LNCAP (cell line): ENCODE measurements around the gene QSOX1.

Experiments used
- CTCF ChIP-seq: fragments of 450-650 bp; IDR thresholded peaks from 2 replicates; pipeline ENCODE4 v1.5.1; 2017; ENCODE audit warnings: mild to moderate bottlenecking

QSOX1 gene

GRCh38 chr1:180154003-180154324, 705 bp upstream of the QSOX1 start:
- TF ChIP-seq CTCF, result no peak

GRCh38 chr1:180155182-180155682, 563 bp downstream of the QSOX1 start:
- no peak for TF ChIP-seq CTCF

GRCh38 chr1:180156201-180156600, 1.5 kb downstream of the QSOX1 start:
- no peak for TF ChIP-seq CTCF

GRCh38 chr1:180156631-180157091, 2.0 kb downstream of the QSOX1 start:
- no peak for TF ChIP-seq CTCF

- TF ChIP-seq CTCF, result no peak
Measured at GRCh38 chr1:180157108-180157507, 2.4 kb downstream of the QSOX1 start.

GRCh38 chr1:180157576-180158057, 2.9 kb downstream of the QSOX1 start:
- TF ChIP-seq CTCF, result no peak

- TF ChIP-seq CTCF, result no peak
Measured at GRCh38 chr1:180158149-180159147, 3.8 kb downstream of the QSOX1 start.
